Activated CD8-positive, alpha-beta memory T cell treated with anti-CD3 and anti-CD28 coated beads for 4 hours (primary cell): Measurements from ENCODE around the gene ALDH3B2.
A peak's percentile ranks its signal among the peaks of the same experiment; 100 is the strongest.

ENCODE experiments used
- DNase-seq, 2 donors: peaks; one replicate each; pipeline ENCODE4 v3.0.0-alpha.2; 2020; ENCODE audit warnings: low read depth in 2 of 2

Gene ALDH3B2

GRCh38 chr11:67613960-67614715 lies 60.3 kb downstream of the ALDH3B2 start:
- DNase-seq = peak; percentile 71 to 76

GRCh38 chr11:67613313-67613959 lies 61.0 kb downstream of the ALDH3B2 start:
- no peak for DNase-seq

- DNase-seq = no peak
Observed at GRCh38 chr11:67612751-67613150, 61.7 kb downstream of the ALDH3B2 start.
